DMS53 (cell line): Measurements from ENCODE around the gene RMND5B.
"Not testable (repeated sequence)": the region's sequence is repeated elsewhere in the genome, so short reads cannot be mapped to it uniquely, and the experiment has no call there.

Source experiments
- DNase-seq: peaks from one replicate; lab custom pipeline; 2025; lab: John Stamatoyannopoulos, UW

The RMND5B gene

DNA sequence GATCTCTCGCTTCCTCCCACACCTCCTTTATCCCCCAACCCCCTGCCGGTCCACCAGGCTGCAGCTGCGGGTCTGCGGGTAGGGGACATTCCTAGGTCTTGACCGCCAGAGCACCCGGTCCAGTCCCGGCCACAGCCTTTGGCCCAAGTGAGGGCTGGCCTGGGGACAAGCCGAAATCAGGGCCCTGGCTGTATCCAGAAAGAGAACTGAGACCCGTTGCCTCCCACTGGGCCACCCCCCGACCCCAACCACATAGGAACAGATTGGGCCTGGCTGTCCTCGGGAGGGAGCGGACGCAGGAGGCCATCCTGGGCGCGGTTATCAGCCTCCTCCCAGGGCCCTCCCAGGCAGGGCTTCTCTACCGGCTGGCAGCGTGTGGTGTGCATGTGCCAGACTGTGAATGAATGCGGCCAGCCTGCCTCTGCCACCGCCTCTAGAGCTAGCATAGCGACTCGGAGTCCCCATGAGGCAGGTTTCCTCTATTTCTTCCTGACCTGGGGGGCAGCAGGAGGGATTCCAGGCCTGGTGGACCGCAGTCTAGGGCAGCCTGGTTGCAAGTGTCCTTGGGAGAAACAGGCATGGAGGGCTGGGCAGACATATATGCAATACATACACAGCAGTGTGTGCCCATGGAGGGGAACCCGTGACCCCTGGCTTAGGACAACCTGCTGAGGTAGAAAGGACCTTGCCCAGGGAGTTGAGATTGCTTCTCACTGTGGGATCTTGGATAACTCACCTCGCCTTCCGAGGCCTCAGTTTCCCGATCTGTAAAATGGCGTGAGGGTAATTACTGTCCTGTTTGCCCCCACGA is 16.3 kb upstream of the RMND5B start:
- peak; percentile 66 for DNase-seq

DNA sequence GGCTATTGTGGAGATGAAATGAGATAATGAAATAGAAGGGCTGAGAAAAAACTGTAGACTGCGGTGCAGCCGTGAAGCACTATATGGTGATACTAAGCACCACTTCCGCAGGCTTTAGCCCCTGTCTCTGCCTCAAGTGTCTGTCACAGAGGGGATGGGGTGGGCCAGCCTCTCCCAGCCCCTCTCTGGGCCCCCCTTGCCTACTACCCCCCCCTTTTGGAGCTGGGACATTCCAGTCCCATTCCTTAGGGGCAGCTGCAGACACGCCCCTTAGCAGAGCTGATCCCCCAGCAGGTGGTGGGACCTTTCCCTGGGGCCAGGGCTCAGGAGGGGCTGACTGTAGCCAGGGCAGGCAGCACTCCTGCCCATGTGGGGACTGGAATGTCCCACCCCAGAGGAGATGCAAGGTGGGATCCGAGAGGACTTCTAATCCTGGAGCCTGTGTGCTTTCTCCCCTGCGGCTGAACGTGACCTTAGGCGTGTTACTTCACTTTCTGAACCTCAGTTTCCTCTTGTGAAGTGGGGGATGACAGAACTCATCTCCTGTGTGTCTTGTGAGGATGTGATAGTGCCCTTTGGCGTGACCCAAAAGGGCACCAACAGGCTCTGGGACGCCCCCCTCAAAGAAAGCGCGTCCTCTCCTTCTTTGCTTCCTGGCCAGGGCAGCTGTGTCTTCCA is 15.5 kb upstream of the RMND5B start:
- no peak for DNase-seq

DNA sequence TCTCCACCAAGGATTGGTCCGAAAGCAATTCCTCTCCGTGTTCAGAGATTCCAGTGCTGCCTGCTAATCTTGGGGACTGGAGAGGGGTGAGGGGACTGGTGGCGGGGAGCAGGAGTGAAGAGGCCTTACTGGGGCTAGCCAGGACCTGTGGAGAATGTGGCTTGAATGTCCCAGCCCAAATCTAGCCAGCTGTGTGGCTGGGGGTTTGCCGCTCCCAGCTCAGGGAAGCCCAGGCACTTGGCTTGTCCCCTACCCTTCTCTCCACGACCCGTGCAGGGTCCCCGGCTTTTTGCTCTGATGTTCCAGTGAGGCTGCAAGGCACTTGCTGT is 15.0 kb upstream of the RMND5B start:
- no peak for DNase-seq

DNA sequence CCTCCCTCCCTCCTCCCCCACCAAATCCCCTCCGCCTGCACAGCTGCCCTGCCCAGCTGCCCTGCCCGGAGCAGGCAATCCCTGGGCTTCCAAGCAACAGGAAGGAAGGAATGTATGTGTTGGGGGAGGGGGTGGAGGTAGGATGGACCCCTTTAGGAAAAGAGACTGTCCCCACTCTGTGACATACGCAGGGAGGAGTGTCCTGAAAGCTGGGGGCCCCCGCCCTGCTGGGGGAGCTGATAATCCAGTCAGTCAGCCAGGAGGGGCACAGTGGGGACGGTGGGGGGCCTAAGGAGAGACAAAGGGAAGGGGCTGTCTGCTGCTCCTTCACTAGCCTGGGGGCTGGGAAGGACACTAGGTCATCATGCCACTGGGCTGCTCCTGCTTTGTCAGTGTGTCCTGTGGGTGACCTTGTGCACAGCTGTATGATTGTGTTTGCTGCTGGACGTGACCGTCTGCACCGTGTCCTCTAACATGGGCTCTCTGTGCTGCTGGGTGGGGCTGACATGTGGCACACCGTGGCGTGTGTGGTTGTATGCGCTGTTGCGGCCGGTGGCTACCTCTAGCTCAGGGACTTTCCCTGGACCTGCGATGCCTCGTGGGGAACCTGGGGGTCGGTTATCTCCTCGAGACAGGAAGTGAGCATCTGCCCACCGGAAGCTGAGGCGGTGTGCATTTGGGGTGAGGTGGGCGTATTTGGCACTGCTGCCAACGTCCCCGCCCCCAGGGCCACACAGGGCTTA is 14.5 kb upstream of the RMND5B start:
- DNase-seq, result peak; percentile 23

DNA sequence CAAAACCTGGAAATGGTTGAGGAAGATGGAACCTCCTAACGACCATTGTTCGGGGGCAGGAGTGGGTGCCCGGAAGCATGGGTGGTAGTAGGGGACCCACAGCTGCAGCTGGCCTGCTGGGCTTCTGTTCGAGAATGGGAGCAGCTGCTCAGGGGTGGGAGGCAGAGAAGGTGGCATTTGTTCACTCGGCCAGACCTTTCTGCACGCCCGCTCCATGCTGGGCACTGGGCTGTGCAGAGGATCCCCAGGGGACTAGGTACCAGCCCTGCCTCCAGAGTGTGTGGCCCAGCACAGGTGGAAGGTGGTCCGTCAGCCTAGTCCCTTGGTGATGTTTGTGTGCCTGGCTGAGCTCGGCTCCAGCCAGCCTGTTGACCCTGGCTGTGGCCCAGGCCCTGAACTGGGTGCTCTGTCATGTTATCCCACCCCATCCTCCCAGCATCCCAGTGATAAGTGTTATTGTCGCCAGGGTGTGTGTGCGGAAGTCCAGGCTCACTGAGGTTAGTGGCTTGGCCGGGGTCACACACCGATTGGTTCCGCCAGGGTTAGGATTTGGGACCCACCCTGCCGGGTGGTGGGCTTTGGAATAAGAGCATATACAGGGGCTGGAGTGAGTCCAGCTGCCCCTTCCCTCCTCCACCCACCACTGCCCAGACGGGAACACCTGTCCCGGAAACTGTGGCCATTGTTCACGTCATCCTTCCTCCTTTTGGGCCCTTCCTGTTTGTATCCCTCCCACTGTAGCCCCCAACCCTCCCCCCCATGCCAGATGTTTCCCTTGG is 12.7 kb upstream of the RMND5B start:
- DNase-seq, result no peak

DNA sequence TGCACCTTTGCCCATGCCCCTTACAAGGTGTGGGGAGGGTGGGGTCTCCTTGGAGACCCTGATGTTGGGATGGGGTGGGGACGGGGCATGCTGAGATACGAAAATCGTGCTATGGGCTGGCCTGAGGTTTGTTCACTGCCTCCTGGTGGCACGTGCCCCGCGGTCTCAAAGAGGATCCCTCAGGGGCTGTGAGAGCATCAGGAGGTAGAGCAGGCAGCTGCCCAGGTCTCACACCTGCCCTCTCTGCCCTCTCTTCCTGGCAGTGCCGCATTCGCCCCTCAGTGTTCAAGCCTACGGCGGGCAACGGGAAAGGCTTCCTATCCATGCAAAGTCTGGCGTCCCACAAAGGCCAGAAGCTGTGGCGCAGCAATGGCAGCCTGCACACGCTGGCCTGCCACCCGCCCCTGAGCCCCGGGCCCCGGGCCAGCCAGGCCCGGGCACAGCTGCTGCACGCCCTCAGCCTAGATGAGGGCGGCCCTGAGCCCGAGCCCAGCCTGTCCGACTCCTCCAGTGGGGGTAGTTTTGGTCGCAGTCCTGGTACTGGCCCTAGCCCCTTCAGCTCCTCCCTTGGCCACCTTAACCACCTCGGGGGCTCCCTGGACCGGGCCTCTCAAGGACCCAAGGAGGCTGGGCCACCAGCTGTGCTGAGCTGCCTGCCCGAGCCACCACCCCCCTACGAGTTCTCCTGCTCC is 10.8 kb upstream of the RMND5B start:
- DNase-seq, result no peak

DNA sequence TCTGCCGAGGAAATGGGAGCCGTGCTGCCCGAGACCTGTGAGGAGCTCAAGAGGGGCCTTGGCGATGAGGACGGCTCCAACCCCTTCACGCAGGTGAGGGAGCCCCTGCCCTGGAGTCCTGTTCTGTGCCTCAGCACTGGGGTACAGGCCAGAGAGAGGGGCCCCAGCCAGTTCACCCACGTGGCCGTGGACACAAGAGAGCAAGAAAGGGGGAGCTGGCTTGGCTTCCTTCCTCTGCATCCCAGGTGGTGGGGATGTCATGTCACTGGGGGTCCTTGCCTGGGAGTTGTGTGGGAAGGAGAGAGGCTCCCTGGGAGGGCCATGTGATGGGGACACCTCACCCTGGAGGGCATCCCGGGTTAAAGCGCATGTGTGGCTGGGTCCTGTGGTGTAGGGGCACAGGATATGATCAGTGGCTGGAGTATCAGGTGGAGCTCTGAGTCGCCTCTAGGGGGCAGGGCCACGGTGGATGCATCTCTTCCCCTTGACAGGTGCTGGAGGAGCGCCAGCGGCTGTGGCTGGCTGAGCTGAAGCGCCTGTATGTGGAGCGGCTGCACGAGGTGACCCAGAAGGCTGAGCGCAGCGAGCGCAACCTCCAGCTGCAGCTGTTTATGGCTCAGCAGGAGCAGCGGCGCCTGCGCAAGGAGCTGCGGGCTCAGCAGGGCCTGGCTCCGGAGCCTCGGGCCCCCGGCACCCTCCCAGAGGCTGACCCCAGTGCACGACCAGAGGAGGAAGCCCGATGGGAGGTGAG is 10.0 kb upstream of the RMND5B start:
- DNase-seq, result peak; percentile 99

DNA sequence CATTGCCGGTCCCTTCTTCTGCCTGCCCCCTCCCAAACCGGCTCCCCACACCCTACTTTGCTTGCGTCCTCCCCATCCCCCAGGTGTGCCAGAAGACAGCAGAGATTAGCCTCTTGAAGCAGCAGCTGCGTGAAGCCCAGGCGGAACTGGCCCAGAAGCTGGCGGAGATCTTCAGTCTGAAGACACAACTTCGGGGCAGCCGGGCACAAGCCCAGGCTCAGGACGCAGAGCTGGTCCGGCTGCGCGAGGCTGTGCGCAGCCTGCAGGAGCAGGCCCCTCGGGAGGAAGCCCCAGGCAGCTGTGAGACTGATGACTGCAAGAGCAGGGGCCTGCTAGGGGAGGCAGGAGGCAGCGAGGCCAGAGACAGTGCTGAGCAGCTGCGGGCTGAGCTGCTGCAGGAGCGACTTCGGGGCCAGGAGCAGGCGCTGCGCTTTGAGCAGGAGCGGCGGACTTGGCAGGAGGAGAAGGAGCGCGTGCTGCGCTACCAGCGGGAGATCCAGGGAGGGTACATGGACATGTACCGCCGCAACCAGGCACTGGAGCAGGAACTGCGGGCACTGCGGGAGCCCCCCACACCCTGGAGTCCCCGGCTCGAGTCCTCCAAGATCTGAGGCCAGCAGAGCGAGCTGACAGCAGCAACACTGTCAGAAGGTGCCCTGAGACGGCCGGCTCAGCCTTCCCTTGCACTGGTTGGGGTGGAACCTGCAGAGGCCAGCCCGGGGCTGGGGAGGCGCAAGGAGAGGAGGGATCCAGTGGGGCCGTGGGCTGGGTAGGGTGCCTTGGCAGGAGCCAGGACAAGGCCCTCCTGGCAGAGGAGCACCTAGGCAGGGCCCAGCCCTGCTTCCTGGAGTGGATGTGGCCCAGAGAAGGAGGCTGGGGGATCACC is 9.2 kb upstream of the RMND5B start:
- DNase-seq, result peak; percentile 78

DNA sequence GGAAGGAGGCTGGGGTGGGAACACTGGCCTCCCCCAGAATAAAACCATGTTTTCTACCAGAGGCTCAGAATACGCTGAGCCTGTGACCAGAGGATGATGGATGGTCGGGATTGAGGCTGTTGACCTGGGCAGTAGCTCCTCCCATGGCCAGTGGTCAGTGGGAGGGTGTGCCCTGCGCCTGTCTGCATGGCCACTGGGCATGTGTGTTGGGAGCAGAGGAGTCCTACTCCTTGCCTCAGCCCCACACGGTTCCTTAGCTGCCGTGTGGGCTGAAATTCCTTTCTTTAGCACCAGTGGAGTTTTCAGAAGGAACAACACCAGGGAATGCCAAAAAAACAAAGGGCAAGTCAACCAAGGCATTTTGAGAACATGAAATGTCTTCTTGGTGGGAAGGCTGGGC is 8.5 kb upstream of the RMND5B start:
- no peak for DNase-seq

DNA sequence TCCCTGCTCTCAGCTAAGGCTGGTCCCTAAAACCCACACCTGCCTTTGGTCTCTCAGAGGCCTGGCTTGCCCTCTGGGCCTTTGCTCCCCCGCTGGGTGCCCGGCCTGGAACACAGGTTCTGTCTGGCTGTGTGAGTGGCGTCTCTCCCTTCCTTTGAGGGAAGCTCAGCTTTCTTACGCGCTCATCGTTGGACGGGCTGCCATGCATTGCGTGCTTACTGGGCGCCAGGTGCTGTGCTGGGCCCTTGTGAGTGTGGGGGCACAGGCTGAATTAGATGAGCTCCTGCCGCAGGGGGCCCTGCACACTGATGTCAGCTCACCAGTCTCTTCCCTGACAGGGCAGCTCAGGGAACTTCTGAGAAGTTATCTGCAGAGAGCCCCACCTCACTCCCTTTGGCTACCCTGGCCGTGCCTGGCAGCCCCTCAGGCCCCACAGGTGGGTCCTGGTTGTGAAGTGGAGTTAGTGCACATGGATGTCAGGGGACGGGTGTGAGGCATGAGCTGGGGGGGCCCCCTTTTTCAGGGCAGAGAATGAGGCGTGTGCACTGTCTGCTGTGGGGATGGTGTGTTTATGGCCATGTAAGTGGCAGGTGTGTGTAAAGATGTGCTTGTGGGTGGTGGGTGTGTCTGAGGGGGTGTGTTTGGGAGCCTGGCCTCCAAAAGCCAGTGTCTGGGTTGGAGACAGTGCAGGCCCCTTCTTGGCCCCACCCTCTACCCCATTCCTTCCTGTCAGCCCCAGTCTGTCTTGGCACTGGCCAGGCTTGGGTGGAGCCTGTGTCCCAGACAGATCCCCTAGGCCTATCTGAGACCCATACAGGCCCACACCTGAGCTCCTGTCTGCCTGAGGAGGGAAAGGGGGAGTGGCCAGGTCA is 7.5 kb upstream of the RMND5B start:
- no peak for DNase-seq

DNA sequence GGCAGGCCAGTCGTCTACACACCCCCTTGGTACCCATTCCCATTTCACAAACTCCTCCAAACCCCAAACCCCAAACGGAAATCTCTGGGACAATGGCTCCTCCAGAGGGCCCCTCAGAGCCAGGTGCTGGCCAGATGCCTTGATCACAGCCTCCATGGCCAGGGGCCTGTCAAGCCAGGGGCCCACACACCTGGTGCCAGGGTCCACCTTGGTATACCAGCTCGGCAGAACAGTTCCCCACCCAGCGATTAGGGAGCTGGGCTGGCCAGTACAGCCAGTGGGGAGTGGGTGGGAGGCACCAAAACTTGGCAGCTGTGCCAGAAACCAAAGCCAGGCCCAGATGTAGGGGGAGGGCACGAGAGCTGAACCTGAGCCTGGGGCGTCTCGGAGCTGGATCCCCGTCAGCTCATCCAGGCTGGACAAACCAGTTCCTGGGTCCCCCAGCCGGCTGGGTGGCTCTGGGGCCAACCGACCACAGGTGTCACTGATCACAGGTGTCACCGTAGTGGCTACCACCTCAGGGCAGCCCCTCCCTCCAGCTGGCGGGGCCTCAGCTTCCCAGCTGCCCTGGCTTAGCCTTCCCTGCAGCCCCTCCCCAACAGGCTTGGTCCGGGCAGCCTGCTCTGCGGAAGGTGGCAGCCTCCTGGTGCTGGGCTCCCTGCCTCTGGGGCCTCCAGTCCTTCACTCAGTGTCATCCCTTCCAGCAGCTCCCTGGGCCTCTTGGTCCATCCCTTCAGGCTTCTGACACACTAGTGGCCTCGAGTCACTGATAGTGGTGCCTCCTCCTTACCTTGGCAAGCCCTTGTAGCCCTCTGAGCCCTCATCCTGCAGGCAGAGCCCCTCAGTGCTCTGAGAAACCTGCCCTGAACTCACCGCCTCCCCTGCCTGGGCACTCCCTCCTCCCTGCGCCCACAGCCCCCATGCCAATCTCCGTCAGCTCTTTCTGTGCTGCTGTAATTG is 6.6 kb upstream of the RMND5B start:
- peak; percentile 39 for DNase-seq

DNA sequence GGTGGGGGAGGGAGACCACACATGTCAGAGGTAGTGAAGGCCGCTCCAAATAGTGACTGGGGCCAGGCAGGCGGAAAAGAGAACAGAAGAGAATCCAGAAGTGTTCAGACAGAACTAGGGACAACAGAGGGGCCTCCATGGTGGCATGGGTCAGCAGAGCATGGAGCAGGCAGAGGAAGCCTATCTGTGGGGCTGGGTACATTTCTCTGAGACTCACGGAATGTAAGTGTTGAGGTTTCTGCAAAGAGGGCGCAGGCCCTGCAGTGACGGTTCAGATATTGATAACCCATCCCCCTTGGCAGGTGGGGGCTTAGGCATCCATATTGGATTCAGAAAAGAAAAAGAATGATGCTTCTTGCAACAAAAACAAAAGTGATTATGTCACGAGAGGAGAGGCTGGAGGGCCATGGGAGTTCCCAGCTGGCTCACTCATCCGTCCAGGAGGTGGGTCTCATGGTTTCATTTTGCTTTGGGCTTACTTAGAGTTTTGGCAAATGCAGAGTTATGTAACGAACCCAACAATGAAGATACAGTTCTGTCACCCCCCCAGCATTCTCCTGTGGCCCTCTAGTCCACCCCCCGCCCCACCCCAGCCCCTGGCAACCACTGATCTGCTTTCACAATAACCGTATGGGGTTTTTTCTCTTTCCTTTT is 5.4 kb upstream of the RMND5B start:
- no peak for DNase-seq

DNA sequence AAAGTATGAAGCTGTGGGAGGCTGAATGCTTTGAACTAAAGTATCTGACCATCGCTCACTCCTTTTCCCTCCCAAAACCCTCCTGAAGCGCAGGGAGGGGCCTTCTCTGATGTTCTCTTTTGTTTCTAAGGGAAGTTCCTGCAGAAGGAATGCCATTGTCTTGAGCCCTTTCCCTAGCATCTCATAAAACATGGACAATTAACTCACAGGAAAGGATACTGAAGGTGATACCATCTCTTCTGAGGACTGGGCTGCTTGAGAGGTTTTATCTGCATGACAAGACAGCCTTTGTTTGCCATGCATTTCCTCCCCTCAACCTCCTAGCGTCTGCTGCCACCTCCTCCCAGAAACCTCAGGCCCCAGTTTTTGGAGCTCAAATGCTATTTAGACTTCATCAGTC is 4.3 kb upstream of the RMND5B start:
- no peak for DNase-seq

DNA sequence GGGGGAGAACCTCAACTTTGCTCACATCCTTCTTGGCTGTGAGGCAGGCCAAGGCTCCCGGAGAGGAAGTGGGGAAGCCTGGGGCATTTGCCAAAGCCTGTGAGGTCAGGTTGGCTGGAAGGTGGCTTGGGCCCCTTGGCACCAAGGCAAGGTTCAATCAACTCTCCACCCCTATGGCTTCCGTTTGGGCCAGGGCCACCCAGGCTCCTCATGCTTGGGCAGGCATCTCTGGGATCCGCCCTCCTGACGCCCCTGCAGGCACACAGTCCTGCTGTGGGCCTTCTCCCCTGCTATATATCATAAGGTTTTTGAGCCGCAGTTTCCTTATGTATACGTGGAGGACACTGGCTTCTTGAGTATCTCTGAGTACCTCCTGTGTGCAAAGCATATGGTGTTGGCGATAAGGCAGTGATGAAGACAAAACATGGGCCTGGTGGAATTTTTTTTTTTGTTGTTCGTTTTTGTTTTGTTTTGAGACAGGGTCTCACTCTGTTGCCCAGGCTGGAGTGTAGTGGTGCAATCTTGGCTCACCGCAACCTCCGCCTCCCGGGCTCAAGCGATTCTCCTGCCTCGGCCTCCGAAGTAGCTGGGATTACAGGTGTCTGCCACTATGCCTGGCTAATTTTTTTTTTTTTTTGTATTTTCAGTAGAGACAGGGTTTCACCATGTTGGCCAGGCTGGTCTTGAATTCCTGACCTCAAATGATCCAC is 3.4 kb upstream of the RMND5B start:
- DNase-seq, result not testable (repeated sequence)

DNA sequence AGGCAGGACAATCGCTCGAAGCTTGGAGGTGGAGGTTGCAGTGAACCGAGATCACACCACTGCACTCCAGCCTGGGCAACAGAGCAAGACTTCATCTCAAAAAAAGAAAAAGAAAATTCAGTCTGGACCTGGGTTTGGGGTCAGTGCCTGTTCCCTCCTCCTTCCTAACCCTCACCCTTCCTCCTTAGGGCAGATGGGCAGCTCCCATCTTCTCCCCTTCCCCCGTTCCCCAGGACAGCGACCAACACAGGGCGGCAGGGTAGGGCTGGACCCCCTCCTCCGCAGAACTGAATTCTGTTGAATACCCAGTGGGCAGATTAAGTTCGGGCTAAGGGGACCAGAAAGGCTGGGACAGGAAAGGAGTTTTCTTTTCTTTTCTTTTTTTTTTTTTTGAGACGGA is 1.5 kb upstream of the RMND5B start:
- DNase-seq, result no peak

DNA sequence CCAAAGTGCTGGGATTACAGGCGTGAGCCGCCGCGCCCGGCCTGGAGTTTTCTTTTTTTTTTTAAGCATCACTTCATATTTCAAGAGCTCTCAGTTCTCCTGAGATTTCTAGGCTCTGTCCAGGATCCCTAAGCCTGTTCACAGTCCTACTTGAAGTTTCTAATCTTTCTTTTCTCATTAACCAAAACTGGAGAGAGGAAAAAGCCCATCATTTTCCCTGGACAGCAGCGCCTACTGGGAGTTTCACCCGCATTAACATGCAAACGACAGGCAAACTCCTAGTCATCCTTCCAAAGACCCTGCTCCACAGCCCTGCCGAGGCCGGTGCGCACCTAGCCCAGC is 609 bp upstream of the RMND5B start:
- DNase-seq, result not testable (repeated sequence)
